Endometrium (tissue), 2 donors: ENCODE results near the gene PJA1.

Experiments
- FAIRE-seq: peaks from 2 replicates; lab custom pipeline; 2012; peaks lifted over from hg19 to GRCh38; lab: Jason Lieb, UNC
- donor health status: control.
- donor health status: control.

PJA1 gene

DNA sequence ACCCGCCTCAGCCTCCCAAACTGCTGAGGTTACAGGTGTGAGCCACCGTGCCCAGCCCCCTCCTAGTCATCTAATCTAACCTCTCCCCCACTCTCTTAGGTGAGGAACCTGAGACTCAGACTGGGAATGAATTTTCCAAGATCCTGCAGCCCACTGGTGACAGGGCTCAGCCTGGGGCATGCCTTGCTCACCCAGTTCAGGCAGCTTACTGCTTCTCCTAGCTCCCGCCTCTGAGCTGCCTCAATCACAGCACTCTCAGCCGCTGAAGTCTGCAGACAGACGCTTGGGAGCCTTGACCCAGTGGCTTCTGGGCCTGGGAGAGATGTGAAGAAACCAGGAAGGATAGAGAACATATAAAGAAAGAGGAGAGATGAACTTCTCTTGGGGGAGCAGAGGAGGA lies 24.4 kb downstream of the PJA1 start:
- FAIRE-seq: no peak

DNA sequence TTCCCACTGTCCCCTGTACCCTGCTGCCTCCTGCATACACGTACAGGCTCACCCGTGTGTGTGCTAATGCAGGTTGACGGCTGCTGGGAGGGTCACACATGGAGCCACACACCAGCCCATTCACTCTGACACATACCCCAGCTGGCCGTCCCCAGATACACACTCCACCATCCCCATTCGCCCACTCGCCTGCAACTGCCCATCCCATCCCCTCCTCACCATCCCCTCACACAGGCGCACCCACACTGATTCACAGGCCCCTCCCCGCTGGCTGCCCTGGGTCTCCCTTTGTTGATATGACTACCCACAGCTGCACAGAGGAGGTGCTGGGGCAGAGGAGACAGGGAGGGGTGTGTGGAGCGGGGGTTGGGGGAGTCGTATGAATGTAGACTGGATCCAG lies 25.7 kb downstream of the PJA1 start:
- no peak for FAIRE-seq

- FAIRE-seq: no peak
Observed at GRCh38 chrX:69138512-69138911, 26.7 kb downstream of the PJA1 start.

DNA sequence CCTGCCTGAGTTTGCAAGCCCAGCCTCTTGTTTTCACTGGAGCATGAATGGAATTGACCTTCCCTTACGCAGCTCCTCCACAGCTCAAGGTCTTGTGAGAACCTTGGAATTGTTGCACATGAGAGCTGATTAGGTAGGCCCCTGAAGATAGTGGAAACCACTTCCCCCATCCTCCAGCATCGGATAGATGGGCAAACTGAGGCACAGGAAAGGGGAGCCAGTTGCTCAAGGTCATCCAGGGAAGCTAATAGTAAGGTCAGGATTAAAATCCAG lies 27.2 kb downstream of the PJA1 start:
- no peak for FAIRE-seq

DNA sequence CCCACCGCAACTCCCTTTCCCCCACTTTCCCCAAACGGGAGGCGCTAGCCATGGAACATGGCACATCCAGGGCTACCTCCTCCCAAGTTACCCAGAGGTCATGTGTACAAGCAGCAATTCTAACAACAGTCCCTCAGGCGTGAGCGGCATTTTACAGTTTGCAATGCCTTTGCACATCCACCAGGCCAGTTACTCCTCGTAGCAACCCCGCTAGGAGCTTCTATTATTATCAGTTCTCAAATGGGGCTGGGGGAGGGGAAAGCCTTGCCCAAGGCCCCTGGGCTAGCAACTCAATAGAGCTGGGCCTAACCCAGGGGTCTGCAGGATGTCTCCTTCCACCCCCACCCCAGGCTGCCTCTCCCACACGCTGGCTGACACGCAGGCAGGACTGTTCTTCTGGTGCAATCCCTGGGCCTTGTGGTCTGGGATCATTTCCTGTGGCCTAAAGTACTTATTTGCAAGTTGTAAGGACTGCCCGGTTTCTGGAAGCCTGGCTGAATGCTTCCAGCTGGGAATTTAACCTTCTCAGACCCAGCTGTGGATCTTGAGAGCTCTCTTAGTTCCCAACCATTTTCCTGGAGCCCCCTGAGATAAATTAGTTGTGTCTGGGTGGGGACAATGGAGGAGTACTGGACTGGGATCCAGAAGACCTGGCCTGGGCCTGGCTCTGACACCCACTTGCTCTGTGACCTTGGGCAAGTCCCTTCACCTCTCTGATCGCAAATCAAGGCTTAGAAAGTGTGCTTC lies 27.7 kb downstream of the PJA1 start:
- no peak for FAIRE-seq

GRCh38 chrX:69136546-69137331 lies 28.5 kb downstream of the PJA1 start:
- FAIRE-seq: no peak

DNA sequence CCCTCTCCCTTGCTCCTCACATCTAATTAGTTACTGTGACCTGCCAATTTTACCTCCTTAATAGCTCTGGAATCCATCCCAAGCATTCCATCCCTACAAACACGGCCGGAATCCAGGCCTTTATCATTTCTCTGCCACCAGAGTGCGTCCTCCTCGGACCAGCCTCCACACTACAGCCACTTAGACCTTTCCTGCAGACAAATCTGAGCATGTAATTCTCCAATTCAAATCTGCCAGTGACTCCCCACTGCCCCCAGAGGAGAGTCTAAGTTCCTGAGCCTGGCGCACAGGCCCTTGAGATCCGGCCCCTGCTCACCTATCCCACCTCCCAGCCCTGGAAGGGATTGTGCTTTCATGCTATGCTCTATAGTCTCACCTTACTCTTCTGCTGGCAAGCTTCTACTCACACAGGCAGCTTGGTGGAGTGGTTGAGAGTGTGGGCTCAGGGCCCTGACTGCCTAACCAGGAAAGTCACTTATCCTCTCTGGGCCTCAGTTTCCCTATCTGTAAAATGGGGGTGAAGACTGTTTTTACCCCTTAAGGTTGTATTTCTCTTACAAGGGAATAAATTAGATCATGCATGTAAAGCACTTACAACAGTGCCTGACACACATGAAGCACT lies 31.2 kb downstream of the PJA1 start:
- FAIRE-seq: no peak

DNA sequence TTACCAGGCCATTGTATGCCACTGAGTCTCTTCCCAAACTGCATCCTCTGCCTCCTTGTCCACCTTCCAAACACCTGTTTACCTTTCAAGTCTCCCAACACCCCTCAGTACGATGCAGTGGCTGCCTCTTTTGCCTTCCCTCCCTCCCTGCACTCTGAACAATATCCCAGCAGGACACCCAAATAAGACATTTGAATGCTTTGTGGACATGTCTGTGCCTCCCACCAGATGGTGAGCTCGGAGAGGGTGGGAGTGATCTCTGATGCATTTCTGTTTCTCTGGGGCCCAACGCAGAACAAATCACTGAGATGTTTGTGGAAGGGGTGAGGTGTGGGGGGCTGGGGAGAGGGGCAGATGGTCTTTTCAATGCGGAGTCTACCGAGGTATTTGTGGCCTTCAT lies 33.4 kb downstream of the PJA1 start:
- FAIRE-seq: no peak

DNA sequence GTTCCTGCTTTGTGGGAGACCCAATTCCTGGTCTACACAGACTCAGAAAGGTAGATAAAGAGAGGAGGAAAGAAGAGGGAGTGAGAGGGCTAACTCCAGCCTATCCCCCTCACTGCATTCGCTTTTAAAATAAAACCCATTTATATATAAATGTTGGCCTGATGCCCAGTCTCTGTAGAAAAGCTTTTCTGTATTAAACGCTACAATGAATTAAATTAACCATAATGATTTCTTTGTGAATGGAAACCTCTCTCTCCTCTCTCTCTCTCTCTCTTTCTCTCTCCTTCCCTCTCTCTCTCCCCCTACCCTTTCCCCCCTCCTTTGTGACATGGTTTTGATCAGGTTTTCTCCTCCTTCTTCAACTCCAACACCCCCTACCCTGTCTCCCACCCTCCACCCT lies 34.8 kb downstream of the PJA1 start:
- no peak for FAIRE-seq

GRCh38 chrX:69128588-69128987 lies 36.7 kb downstream of the PJA1 start:
- FAIRE-seq: no peak

DNA sequence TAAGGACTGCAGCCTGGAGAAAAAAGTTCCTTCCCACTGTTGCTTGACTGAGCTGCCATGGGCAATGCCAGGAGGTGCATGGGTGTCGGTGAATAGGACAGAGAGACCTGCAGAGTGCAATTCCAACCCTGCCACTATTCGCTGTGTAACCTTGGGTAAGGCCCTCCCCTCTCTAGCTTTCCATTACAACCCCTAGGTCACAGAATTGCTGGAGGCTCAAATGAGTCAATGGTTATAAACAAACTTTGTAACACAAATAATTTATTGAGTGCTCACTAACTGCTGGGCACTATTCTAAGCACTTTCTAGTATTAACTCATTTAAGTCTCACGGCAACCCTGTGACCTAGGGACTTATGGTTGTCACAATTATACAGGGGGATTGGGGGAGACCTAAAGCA lies 37.8 kb downstream of the PJA1 start:
- no peak for FAIRE-seq

DNA sequence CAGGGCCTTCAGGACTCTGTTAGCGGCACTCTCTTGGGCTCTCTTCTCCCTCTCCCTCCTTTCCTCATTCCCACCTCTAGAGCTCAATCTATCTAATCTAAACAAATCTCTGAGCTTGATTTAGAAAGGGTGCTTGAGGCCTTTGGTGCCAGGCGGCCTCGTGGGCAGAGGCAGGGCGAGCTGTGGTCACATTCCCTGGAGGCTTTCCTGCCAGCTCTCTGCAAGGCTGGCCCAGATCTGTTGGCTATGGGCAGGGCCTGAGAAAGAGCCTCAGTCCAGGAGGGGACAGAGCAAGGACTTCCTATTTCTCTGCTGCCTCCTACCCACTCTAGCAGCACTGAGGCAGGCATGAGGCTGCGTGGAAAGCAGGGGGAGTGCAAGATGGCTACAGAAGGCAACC lies 38.6 kb downstream of the PJA1 start:
- FAIRE-seq: no peak

GRCh38 chrX:69125094-69125493 lies 40.2 kb downstream of the PJA1 start:
- no peak for FAIRE-seq

- FAIRE-seq: no peak
Observed at GRCh38 chrX:69124108-69124507, 41.1 kb downstream of the PJA1 start.

GRCh38 chrX:69123481-69123880 lies 41.8 kb downstream of the PJA1 start:
- no peak for FAIRE-seq

GRCh38 chrX:69121321-69122000 lies 43.8 kb downstream of the PJA1 start:
- FAIRE-seq: no peak

DNA sequence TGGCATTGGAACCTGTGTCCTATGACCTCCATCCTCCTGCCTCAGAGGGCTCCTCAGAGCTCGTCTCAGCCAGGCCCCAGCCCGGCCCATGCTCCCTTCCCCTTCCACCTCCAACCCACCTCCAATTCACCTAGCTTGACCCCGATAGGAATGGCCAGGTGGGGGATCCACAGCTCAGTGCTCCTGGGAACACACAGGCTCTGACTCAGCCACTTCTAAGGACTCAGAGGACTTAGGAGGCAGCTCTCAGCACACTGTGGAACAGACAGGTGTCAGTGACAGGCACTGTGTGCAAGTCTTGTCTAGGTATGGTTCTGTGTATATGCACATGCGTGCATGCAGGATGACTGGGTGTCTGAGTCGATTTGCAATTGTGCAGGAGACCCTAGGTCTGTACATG lies 44.8 kb downstream of the PJA1 start:
- FAIRE-seq: no peak

GRCh38 chrX:69119122-69119521 lies 46.1 kb downstream of the PJA1 start:
- no peak for FAIRE-seq

DNA sequence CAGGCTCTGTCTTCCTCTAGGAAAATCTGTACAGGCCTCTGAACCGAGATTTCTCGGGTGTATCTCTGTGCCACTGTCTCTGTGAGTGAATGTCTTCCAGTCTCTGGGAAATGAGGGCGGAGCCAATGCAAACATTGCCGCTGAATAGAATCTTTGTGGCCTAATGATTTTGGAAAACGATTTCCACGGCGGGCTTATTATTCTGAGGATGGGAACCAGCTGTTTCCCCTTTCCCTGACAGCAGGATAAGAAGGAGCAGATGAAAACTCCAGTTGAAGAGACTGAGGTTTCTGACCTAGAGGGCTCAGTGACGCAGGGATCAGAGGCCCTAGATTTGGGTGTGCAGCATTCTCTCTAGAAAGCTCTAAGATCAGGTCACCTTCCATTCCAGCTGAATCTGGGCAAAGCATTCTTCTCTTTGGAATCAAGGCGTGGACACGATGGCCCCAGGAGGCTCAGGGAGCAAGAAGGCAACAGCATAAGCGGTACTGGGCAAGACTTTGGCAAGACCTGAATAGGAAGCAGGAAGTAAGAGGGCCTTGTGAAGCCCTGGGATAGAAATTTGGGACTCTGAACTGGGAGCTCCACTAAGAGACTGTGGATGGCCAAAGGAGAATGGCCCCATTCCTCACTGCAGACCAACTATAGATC lies 47.3 kb downstream of the PJA1 start:
- no peak for FAIRE-seq

DNA sequence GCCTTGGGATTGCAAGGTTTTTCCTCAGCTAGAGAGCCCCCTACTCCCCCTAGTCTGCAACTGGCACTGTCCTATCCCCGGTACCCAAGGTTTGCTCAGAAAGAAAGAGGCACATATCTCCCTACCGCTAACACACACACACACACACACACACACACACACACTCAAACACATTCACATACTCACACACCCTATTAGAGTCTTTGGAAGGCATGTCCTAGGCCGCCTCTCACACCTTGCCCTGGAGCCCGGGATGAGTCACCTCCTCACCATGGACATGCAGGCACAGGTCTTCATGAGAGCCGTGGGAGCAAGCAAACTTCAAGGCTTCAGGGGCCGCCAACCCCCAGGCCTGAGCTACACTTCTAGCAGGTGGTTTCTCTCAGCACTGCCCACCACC lies 49.2 kb downstream of the PJA1 start:
- no peak for FAIRE-seq

DNA sequence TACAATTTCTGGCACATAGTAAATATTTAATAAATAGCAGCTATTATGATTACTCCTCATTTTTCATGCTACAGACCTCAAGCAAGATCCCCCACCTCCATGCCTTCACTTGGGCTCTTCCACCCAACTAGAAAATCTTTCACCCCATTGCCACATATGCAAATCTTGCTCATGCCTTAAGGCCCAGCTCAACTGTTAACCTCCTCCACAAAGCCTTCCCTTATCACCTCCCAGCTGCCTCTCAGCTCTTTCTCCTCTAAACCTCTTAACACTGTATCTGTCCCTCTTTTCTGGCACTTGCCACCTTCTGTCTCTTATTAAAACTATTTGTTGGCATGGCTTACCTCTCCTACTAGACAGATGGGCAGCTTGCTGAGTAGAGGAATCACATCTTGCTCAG lies 51.5 kb downstream of the PJA1 start:
- no peak for FAIRE-seq
